Hepatocyte (in vitro differentiated cells): ENCODE measurements around the gene TRIM46. TPM values are rescaled to one million over a fixed set of nuclear protein-coding genes. Genes with fewer than 3 reads are reported as not detected.

Experiments
- DNase-seq: peaks from one replicate; pipeline ENCODE4 v3.0.0-alpha.2; 2016; ENCODE audit warnings: low spot score
- H2AFZ ChIP-seq: fragments of 200-600 bp; sonication (generic); 2 replicates; pipeline ENCODE4 v1.6.0; 2016; ENCODE audit warnings: antibody characterized with exemption, mild to moderate bottlenecking
- H3K27ac ChIP-seq: fragments of 200-600 bp; sonication (generic); 2 replicates; pipeline ENCODE4 v1.5.1; 2016; ENCODE audit warnings: mild to moderate bottlenecking
- H3K27me3 ChIP-seq: fragments of 200-600 bp; sonication (generic); 2 replicates; pipeline ENCODE4 v1.6.1; 2016
- H3K36me3 ChIP-seq: fragments of 200-600 bp; sonication (generic); replicated peaks from 2 replicates; pipeline ENCODE4 v1.5.1; 2016; ENCODE audit warnings: low read depth; ENCODE audit not compliant: insufficient read depth
- H3K4me1 ChIP-seq: fragments of 200-600 bp; sonication (generic); 2 replicates; pipeline ENCODE4 v1.5.1; 2016; ENCODE audit warnings: mild to moderate bottlenecking, moderate library complexity; ENCODE audit not compliant: insufficient read depth
- H3K4me2 ChIP-seq: fragments of 200-600 bp; sonication (generic); 2 replicates; pipeline ENCODE4 v1.6.0; 2016
- H3K4me3 ChIP-seq: fragments of 200-600 bp; sonication (generic); 2 replicates; pipeline ENCODE4 v1.5.1; 2016; ENCODE audit warnings: mild to moderate bottlenecking
- H3K79me2 ChIP-seq: fragments of 200-600 bp; sonication (generic); 2 replicates; pipeline ENCODE4 v1.6.0; 2017; ENCODE audit warnings: mild to moderate bottlenecking
- H3K9me2 ChIP-seq: fragments of 200-600 bp; sonication (generic); replicated peaks from 2 replicates; pipeline ENCODE4 v1.6.0; 2017; ENCODE audit warnings: mild to moderate bottlenecking; ENCODE audit not compliant: insufficient read depth
- H3K9me3 ChIP-seq: fragments of 200-600 bp; sonication (generic); 2 replicates; pipeline ENCODE4 v1.5.1; 2016; ENCODE audit warnings: low read depth, mild to moderate bottlenecking
- H4K20me1 ChIP-seq: fragments of 200-600 bp; sonication (generic); 2 replicates; pipeline ENCODE4 v1.6.0; 2016; ENCODE audit warnings: mild to moderate bottlenecking; ENCODE audit not compliant: insufficient read depth, poor library complexity, severe bottlenecking
- EZH2 ChIP-seq: fragments of 200-600 bp; sonication (generic); IDR thresholded peaks from 2 replicates; pipeline ENCODE4 v1.6.1; 2016; ENCODE audit warnings: antibody characterized with exemption, mild to moderate bottlenecking, borderline replicate concordance
- EZH2phosphoT487 ChIP-seq: fragments of 200-600 bp; sonication (generic); IDR thresholded peaks from one replicate; pipeline ENCODE4 v1.6.1; 2018; ENCODE audit warnings: antibody characterized with exemption, mild to moderate bottlenecking, low read depth, moderate library complexity; ENCODE audit not compliant: unreplicated experiment, severe bottlenecking
- WGBS: methylation state at CpG from one replicate; pipeline ENCODE4 v1.1.6; 2016; ENCODE audit warnings: low lambda C conversion rate; ENCODE audit errors: missing lambda C conversion rate; 5-methylcytosine and 5-hydroxymethylcytosine counted together
- polyA plus RNA-seq: library from polyadenylated mRNA; unstranded; fragments of >200 nt; fragmentation: Nextera tagmentation; extraction: Ambion mirVana; gene quantifications from 2 replicates; pipeline ENCODE4 v1.2.1, GENCODE V29; 2016
- total RNA-seq: library from RNA; depleted of rRNA; stranded (reverse); fragments of >200 nt; gene quantifications from 2 replicates; pipeline ENCODE4 v1.2.3, GENCODE V29; 2014
- TF ChIP-seq, protein P1 (sequence below): fragments of 200-600 bp; sonication (generic); IDR thresholded peaks from 2 replicates; pipeline ENCODE4 v1.5.1; 2016; ENCODE audit warnings: antibody characterized with exemption, mild to moderate bottlenecking; ENCODE audit not compliant: poor library complexity

TRIM46 gene
- total and polyA plus RNA-seq, 2 experiments from 2014 or later: 1.2 to 2.1 TPM

DNA sequence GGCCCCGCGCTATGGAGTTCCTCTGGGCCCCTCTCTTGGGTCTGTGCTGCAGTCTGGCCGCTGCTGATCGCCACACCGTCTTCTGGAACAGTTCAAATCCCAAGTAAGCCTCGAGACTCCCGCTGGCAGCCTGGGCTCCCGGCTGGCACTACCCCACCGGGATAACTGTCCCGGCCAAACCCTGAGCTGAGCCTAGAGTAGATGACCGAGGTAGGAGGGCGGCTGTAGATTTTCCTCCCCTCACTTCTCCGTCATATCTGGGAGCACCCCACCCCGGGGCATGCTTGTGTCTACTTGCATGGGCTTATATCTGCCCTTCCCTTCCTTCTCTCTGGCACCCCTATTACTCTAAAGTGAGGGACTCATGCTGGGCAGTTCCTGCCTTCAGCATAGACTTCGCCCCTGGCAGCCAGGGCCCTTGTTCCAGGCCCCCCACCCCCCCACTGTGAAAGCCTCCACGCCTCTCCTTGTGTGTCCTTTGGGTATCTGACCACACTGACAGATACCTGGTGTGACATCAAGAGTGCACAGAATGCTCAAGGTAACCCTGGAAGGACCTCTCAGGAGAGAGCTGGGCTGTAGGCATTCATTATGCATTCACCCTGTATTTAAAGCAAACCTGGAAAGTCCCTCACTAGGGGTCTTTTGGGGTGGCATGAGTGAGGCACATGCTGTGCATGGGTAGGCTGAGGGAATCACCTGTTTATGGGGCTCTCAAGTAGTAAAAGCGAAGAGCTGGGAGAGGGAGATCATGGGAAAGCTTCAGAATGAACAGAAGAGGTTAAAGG, 45.5 kb upstream of the TRIM46 start:
- H3K9me3 ChIP-seq: no peaks in the 10 kb centered on the region
- no peaks in the 10 kb centered on the region for H3K36me3 ChIP-seq
- H3K27me3 ChIP-seq: no peaks in the 10 kb centered on the region
- DNase-seq: no peak
- H3K4me2 ChIP-seq: peak overlapping the region; percentile 98
- H4K20me1 ChIP-seq: no peaks in the 10 kb centered on the region
- H3K79me2 ChIP-seq: peaks cover 47% of the 10 kb centered on the region
- TF ChIP-seq EZH2: no peak
- no peak for TF ChIP-seq EZH2phosphoT487
- TF ChIP-seq, protein P1, sequence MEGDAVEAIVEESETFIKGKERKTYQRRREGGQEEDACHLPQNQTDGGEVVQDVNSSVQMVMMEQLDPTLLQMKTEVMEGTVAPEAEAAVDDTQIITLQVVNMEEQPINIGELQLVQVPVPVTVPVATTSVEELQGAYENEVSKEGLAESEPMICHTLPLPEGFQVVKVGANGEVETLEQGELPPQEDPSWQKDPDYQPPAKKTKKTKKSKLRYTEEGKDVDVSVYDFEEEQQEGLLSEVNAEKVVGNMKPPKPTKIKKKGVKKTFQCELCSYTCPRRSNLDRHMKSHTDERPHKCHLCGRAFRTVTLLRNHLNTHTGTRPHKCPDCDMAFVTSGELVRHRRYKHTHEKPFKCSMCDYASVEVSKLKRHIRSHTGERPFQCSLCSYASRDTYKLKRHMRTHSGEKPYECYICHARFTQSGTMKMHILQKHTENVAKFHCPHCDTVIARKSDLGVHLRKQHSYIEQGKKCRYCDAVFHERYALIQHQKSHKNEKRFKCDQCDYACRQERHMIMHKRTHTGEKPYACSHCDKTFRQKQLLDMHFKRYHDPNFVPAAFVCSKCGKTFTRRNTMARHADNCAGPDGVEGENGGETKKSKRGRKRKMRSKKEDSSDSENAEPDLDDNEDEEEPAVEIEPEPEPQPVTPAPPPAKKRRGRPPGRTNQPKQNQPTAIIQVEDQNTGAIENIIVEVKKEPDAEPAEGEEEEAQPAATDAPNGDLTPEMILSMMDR: no peak
- no peaks in the 10 kb centered on the region for H3K9me2 ChIP-seq
- H3K4me3 ChIP-seq: peak overlapping the region; percentile 45
- peak overlapping the region; percentile 97 for H3K27ac ChIP-seq
- WGBS: 6% methylated on average over 17 of the region's 17 CpGs
- H2AFZ ChIP-seq: no peak overlapping the region
- peaks cover 35% of the 10 kb centered on the region for H3K4me1 ChIP-seq

DNA sequence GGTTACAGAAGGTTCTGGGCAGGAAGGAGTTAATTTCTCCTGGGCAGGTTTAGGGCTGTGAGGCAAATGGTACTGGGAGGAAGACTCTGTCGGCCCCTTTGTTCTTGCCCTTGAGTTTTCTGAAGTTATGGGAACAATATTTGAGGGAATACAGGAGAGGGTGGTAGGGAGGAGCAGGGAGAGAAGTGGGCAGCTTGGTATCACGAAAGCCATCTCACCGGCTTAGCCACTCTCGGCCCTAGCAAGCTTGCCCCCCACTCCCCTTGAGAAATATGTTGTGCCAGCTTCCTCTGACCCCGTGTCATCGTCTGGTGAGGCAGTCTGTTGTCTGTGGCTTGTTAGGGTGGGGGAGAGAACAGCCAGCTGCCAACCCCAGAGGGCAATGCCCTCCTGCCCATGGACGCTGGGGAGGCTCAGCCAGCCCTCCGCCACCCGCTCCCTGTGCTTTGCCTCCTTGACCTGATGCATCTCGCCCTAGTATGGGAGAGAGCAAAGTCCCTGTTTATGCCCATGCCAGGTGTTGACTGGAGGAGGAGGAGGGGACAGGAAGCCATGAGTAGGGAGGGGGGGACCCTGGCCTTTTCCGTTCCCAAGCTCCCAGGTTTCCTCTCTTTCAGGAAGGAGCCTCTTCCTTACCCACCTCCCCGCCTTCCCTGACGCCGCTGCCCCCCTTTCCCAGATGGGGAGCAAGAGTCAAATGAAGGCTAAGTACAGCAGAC, 44.7 kb upstream of the TRIM46 start:
- Histone ChIP-seq H3K9me3 (no peaks in the 10 kb centered on the region), H3K4me2 (peak overlapping the region; percentile 98), H3K36me3 (no peaks in the 10 kb centered on the region), H2AFZ (no peak overlapping the region), H3K27ac (peak overlapping the region; percentile 97), H3K4me1 (peaks cover 37% of the 10 kb centered on the region), H4K20me1 (no peaks in the 10 kb centered on the region), H3K4me3 (peak overlapping the region; percentile 45), H3K79me2 (peaks cover 47% of the 10 kb centered on the region), H3K9me2 (no peaks in the 10 kb centered on the region), H3K27me3 (no peaks in the 10 kb centered on the region)
- 15% methylated on average over 14 of the region's 14 CpGs for WGBS
- DNase-seq: peak; percentile 70
- no peak for TF ChIP-seq EZH2
- TF ChIP-seq, protein P1: no peak
- no peak for TF ChIP-seq EZH2phosphoT487

DNA sequence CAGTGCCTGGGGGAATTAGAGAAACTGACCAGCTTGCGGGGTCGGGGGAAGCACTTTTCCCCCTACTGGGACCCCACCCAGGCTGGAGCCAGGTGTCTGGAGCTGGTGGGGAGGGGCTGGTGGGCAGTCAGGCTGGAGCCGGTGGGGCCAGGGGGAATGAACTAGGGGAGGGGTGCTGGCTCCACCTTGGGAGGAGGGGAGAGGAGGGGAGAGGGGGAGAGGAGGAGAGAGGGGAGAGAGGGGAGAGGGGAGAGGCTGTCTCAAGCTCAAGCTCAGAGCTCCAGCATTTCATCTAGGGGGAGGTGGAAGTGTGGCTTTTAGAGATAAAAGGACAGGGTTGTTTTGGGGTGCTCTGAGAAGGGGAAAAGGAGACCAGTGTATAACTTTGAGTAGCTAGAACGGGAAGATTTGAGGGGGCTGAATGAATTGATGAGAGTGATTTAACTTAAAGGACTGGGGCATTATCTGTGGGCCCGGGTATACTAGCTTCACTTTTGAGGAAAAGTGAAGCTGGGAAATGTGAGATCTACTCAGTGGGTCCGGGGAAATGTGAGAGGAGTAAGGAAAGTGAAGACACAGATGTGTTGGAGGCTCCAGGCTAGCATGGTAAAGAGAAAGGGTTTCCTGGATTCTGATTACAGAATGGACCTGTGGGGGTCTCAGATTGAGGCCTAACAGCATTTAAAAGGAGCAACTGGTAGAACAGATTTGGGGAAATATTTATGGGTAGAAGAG, 43.2 kb upstream of the TRIM46 start:
- Histone ChIP-seq H3K4me3 (peak overlapping the region; percentile 9), H3K27ac (peak overlapping the region; percentile 97), H3K9me2 (no peaks in the 10 kb centered on the region), H4K20me1 (no peaks in the 10 kb centered on the region), H3K36me3 (no peaks in the 10 kb centered on the region), H3K9me3 (no peaks in the 10 kb centered on the region), H2AFZ (no peak overlapping the region), H3K79me2 (peaks cover 47% of the 10 kb centered on the region), H3K4me1 (peaks cover 33% of the 10 kb centered on the region), H3K4me2 (peak overlapping the region; percentile 98), H3K27me3 (no peaks in the 10 kb centered on the region)
- TF ChIP-seq, protein P1: no peak
- no peak for TF ChIP-seq EZH2phosphoT487
- no peak for TF ChIP-seq EZH2
- peak; percentile 55 for DNase-seq
- 20% methylated on average over 5 of the region's 6 CpGs for WGBS
